ENCODE measurements around the gene VILL. TPM values are rescaled to one million over a fixed set of nuclear protein-coding genes. Genes with fewer than 3 reads are reported as not detected.

Gene VILL
- total and polyA plus RNA-seq, 2 experiments from 2014 or later: 0.75 to 3.4 TPM

GRCh38 chr3:38006445-38006995 lies 15.9 kb downstream of the VILL start:
- H3K9me3 ChIP-seq (ENCODE audit: low read depth): no peaks in the 10 kb centered on the region
- no peaks in the 10 kb centered on the region for H3K27me3 ChIP-seq
- no peak overlapping the region for H3K27ac ChIP-seq
- no peak for DNase-seq (ENCODE audit: low read depth in 1 of 2, low spot score in 1 of 2)
- H3K4me1 ChIP-seq (ENCODE audit: low read depth): no peaks in the 10 kb centered on the region
- H3K36me3 ChIP-seq: no peaks in the 10 kb centered on the region
- no peak for TF ChIP-seq CTCF (IDR thresholded peaks at IDR 0.05; ENCODE audit: low read depth, low read length)
- H3K4me3 ChIP-seq: no peak overlapping the region

GRCh38 chr3:38007754-38008090 lies 17.1 kb downstream of the VILL start:
- Histone ChIP-seq H3K27ac (no peak overlapping the region), H3K4me1 (ENCODE audit: low read depth) (no peaks in the 10 kb centered on the region), H3K36me3 (no peaks in the 10 kb centered on the region), H3K27me3 (no peaks in the 10 kb centered on the region), H3K9me3 (ENCODE audit: low read depth) (no peaks in the 10 kb centered on the region), H3K4me3 (no peak overlapping the region)
- no peak for TF ChIP-seq CTCF (IDR thresholded peaks at IDR 0.05; ENCODE audit: low read depth, low read length)
- no peak for DNase-seq (ENCODE audit: low read depth in 1 of 2, low spot score in 1 of 2)

GRCh38 chr3:38008191-38008701 lies 17.7 kb downstream of the VILL start:
- no peak for DNase-seq (ENCODE audit: low read depth in 1 of 2, low spot score in 1 of 2)
- H3K27me3 ChIP-seq: no peaks in the 10 kb centered on the region
- H3K27ac ChIP-seq: no peak overlapping the region
- no peaks in the 10 kb centered on the region for H3K9me3 ChIP-seq (ENCODE audit: low read depth)
- H3K36me3 ChIP-seq: no peaks in the 10 kb centered on the region
- TF ChIP-seq CTCF (IDR thresholded peaks at IDR 0.05; ENCODE audit: low read depth, low read length): no peak
- no peak overlapping the region for H3K4me3 ChIP-seq
- H3K4me1 ChIP-seq (ENCODE audit: low read depth): no peaks in the 10 kb centered on the region

- H3K36me3 ChIP-seq: no peaks in the 10 kb centered on the region
- H3K4me1 ChIP-seq (ENCODE audit: low read depth): no peaks in the 10 kb centered on the region
- no peak for DNase-seq (ENCODE audit: low read depth in 1 of 2, low spot score in 1 of 2)
- no peak for TF ChIP-seq CTCF (IDR thresholded peaks at IDR 0.05; ENCODE audit: low read depth, low read length)
- no peak overlapping the region for H3K27ac ChIP-seq
- H3K9me3 ChIP-seq (ENCODE audit: low read depth): no peaks in the 10 kb centered on the region
- no peaks in the 10 kb centered on the region for H3K27me3 ChIP-seq
- H3K4me3 ChIP-seq: no peak overlapping the region
These were observed 18.5 kb downstream of the VILL start for GRCh38 chr3:38008971-38009580.

DNA sequence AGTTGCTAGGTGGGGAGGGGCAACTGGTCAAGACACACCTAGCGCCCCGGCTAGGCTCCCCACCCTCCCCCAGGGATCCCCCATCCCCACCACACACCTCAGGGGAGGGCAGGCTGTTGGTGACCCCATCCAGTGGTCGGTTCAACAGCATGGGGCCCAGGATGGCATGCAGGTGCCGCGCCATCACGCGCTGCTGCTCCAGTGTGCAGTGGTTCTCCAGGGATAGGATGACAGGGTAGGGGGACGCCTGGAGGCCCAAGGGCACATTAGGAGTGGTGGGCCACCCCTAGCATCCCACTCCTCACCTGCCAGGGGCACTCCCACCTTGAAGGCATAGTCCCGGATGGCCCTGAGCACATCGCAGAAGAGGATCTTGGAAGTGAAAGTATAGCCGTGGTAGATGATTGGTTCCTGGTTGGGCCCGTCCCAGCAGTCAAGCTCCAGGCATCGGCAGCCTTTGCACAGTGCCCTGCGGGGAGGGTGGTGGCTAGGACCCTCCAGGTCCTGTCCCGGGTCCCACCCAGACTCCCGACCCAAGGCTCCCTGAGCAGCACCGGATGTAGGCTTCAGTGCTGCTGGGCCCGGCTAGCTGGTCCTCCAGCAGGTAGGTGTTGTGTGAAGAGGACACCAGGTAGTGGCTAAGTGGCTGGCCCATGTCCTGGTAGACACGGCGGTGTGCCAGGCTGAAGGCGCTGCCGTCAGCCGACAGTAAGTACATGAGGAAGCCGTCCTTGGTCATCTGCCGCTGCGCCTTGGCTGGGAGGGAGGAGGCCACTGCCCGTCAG lies 19.4 kb downstream of the VILL start:
- no peaks in the 10 kb centered on the region for H3K9me3 ChIP-seq (ENCODE audit: low read depth)
- no peak for DNase-seq (ENCODE audit: low read depth in 1 of 2, low spot score in 1 of 2)
- no peaks in the 10 kb centered on the region for H3K4me1 ChIP-seq (ENCODE audit: low read depth)
- H3K36me3 ChIP-seq: no peaks in the 10 kb centered on the region
- no peak overlapping the region for H3K27ac ChIP-seq
- no peaks in the 10 kb centered on the region for H3K27me3 ChIP-seq
- H3K4me3 ChIP-seq: no peak overlapping the region
- TF ChIP-seq CTCF (IDR thresholded peaks at IDR 0.05; ENCODE audit: low read depth, low read length): no peak
